Neuronal stem cell (in vitro differentiated cells): ENCODE measurements around the gene PPP2R5C.

Experiments
- DNase-seq: peaks from one replicate; pipeline ENCODE4 v3.0.0-alpha.2; 2013; ENCODE audit warnings: low spot score
- H2AFZ ChIP-seq: one replicate; pipeline ENCODE4 v1.6.1; 2013; ENCODE audit warnings: mild to moderate bottlenecking, low read length, inconsistent platforms
- H2AK5ac ChIP-seq: 2 replicates; pipeline ENCODE4 v1.6.1; 2013; ENCODE audit warnings: low read depth, mild to moderate bottlenecking, inconsistent platforms, low read length, moderate library complexity, mixed read lengths
- H2BK120ac ChIP-seq: 2 replicates; pipeline ENCODE4 v1.6.1; 2013; ENCODE audit warnings: low read depth, mild to moderate bottlenecking, inconsistent platforms, low read length, moderate library complexity, mixed read lengths
- H2BK12ac ChIP-seq: one replicate; pipeline ENCODE4 v1.6.1; 2013; ENCODE audit warnings: low read length, inconsistent platforms
- H2BK15ac ChIP-seq: 2 replicates; pipeline ENCODE4 v1.6.1; 2013; ENCODE audit warnings: mild to moderate bottlenecking, low read length, inconsistent platforms, mixed read lengths
- H2BK5ac ChIP-seq: one replicate; pipeline ENCODE4 v1.6.1; 2013; ENCODE audit warnings: inconsistent platforms, mild to moderate bottlenecking, low read length, moderate library complexity
- H3K14ac ChIP-seq: one replicate; pipeline ENCODE4 v1.6.1; 2013; ENCODE audit warnings: low read length, inconsistent platforms
- H3K18ac ChIP-seq: 2 replicates; pipeline ENCODE4 v1.6.1; 2013; ENCODE audit warnings: low read length, inconsistent platforms
- H3K23ac ChIP-seq: 2 replicates; pipeline ENCODE4 v1.6.1; 2013; ENCODE audit warnings: low read depth, mild to moderate bottlenecking, mixed read lengths, low read length, inconsistent platforms; ENCODE audit not compliant: poor library complexity
- H3K27ac ChIP-seq: replicated peaks from 3 replicates; pipeline ENCODE4 v1.5.1; 2013; ENCODE audit warnings: low read length, inconsistent platforms
- H3K27me3 ChIP-seq, 3 experiments: 2 replicates each; pipeline ENCODE4 v1.6.1; 2013; ENCODE audit warnings: low read length in 3 of 3, mild to moderate bottlenecking in 2 of 3, inconsistent platforms in 1 of 3, low read depth in 1 of 3, mixed read lengths in 1 of 3, moderate library complexity in 1 of 3; ENCODE audit not compliant: control insufficient read depth in 3 of 3, insufficient read depth in 3 of 3
- H3K36me3 ChIP-seq, 2 donors: replicated peaks in 1 of 2; 2 replicates each; pipeline ENCODE4 v1.6.1; 2013; ENCODE audit warnings: low read length in 2 of 2; ENCODE audit not compliant: control insufficient read depth in 2 of 2, insufficient read depth in 2 of 2
- H3K4ac ChIP-seq: 2 replicates; pipeline ENCODE4 v1.6.1; 2013; ENCODE audit warnings: inconsistent platforms, mild to moderate bottlenecking, low read length, moderate library complexity
- H3K4me1 ChIP-seq, 2 donors: 1 replicate in 1 of 2; 2 replicates in 1 of 2; pipeline ENCODE4 v1.6.1; 2013; ENCODE audit warnings: low read length in 2 of 2, low read depth in 1 of 2; ENCODE audit not compliant: control insufficient read depth in 2 of 2, insufficient read depth in 1 of 2
- H3K4me2 ChIP-seq: one replicate; pipeline ENCODE4 v1.6.1; 2013; ENCODE audit warnings: mild to moderate bottlenecking, low read length, inconsistent platforms; ENCODE audit not compliant: insufficient read depth, poor library complexity, severe bottlenecking
- H3K4me3 ChIP-seq, 2 donors: 2 replicates each; pipeline ENCODE4 v1.5.1; 2013; ENCODE audit warnings: low read length in 2 of 2, mild to moderate bottlenecking in 2 of 2, inconsistent platforms in 1 of 2, moderate library complexity in 1 of 2
- H3K79me1 ChIP-seq: one replicate; pipeline ENCODE4 v1.6.1; 2013; ENCODE audit warnings: low read depth, mild to moderate bottlenecking, inconsistent platforms, low read length, moderate library complexity
- H3K9ac ChIP-seq: one replicate; pipeline ENCODE4 v1.6.1; 2013; ENCODE audit warnings: mild to moderate bottlenecking, low read depth, low read length, inconsistent platforms; ENCODE audit not compliant: poor library complexity
- H3K9me3 ChIP-seq, 2 donors: replicated peaks in 1 of 2; 2 replicates each; pipeline versions ENCODE3 to v1.6.1; 2013; ENCODE audit warnings: low read length in 2 of 2, mild to moderate bottlenecking in 2 of 2, inconsistent platforms in 1 of 2, low read depth in 1 of 2, mixed read lengths in 1 of 2, moderate library complexity in 1 of 2; ENCODE audit not compliant: control insufficient read depth in 2 of 2, insufficient read depth in 1 of 2
- H4K8ac ChIP-seq: one replicate; pipeline ENCODE4 v1.6.1; 2013; ENCODE audit warnings: low read depth, mild to moderate bottlenecking, inconsistent platforms, low read length, moderate library complexity
- H4K91ac ChIP-seq: one replicate; pipeline ENCODE4 v1.6.1; 2013; ENCODE audit warnings: low read length, low read depth, mild to moderate bottlenecking, inconsistent platforms; ENCODE audit not compliant: poor library complexity
- WGBS, 2 donors: extraction: QIAGEN DNeasy Blood & Tissue Kit; methylation state at CpG; one replicate each; pipeline ENCODE4 v1.1.7; 2013; ENCODE audit warnings: missing lambda C conversion rate in 2 of 2, mixed read lengths in 1 of 2; ENCODE audit not compliant: insufficient read length in 2 of 2, insufficient replicate concordance in 1 of 2; ENCODE audit errors: extremely low coverage in 2 of 2; 5-methylcytosine and 5-hydroxymethylcytosine counted together

PPP2R5C gene

GRCh38 chr14:101908795-101909194 lies 147.3 kb downstream of the PPP2R5C start:
- H2BK12ac ChIP-seq = no peak overlapping the region
- no peak overlapping the region for H3K9ac ChIP-seq
- peaks cover 3% of the 10 kb centered on the region for H3K79me1 ChIP-seq
- no peak overlapping the region for H3K4ac ChIP-seq
- DNase-seq = no peak
- no peaks in the 10 kb centered on the region for H3K9me3 ChIP-seq
- no peak overlapping the region for H2BK5ac ChIP-seq
- no peak overlapping the region for H3K4me2 ChIP-seq
- no peaks in the 10 kb centered on the region for H3K4me1 ChIP-seq
- H3K18ac ChIP-seq = no peak overlapping the region
- no peak overlapping the region for H3K4me3 ChIP-seq
- no peak overlapping the region for H3K27ac ChIP-seq
- no peak overlapping the region for H3K14ac ChIP-seq
- no peak overlapping the region for H3K23ac ChIP-seq
- peaks cover 18 to 94% of the 10 kb centered on the region in 2 donors for H3K36me3 ChIP-seq
- H2AFZ ChIP-seq = no peak overlapping the region
- H4K8ac ChIP-seq = no peak overlapping the region
- H2AK5ac ChIP-seq = no peak overlapping the region
- H2BK120ac ChIP-seq = no peak overlapping the region
- 100% methylated on average over 1 of the region's 8 CpGs; no CpG with 5 or more reads in 1 of the 2 donors for WGBS, 2 donors
- H4K91ac ChIP-seq = no peak overlapping the region
- no peak overlapping the region for H2BK15ac ChIP-seq
- no peaks in the 10 kb centered on the region for H3K27me3 ChIP-seq

DNA sequence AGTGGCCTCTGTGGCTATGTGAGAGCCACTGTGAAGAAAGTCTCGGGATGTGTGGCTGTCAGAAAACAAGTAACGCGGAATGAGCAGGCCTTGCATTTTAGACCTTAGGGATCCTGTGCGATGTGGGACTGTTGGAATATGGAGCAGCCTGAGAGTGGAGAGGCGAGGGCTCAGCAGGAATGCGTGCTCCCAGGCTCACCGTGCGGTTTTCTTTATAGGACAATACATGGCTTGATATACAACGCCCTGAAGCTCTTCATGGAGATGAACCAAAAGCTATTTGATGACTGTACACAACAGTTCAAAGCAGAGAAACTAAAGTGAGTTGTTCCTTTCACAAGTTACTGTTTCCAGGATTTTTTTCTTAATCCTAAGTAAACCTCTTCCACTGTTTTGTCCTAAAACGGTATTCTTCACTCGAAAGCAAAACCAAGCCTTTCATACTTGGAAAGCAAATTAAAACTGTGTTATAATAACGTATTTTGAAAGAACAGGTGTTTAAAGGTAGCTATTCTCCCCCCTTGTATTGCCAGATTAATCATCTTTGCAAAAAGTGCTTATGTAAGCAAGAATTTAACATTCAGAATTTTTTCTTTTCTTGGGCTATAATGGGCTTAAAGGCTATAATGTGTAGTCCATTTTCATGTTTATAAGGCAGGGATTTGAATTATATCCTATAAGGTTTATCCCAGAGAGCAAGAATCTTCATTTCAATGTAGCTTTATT lies 148.0 kb downstream of the PPP2R5C start:
- no CpG with 5 or more reads among the region's 12 CpGs for WGBS, 2 donors
- H3K36me3 ChIP-seq = peaks cover 17 to 94% of the 10 kb centered on the region in 2 donors
- H4K91ac ChIP-seq = no peak overlapping the region

DNA sequence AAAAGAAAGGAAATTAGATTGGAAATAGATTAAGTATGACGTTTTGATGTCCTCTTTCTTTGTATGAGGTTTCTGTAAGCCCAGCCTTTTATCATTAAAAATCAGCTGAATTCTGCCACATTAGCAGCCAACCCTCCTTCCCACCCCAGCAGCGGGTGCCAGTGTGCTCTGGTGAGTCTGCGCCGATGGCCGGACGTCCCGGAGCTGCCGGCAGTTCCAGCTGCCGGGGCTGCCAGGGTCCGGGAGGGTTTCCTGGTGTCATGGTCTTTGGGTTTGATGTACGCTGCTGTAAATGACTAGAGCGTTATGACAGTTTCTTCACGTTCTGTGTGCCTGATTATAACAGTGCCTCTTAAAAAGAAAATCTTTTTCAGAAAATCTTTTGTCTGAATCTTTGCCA lies 151.3 kb downstream of the PPP2R5C start:
- Histone ChIP-seq H3K18ac (no peak overlapping the region), H3K9me3 (no peaks in the 10 kb centered on the region), H3K79me1 (no peaks in the 10 kb centered on the region), H2BK12ac (no peak overlapping the region), H3K9ac (no peak overlapping the region), H3K4me3 (no peak overlapping the region), H2AK5ac (no peak overlapping the region), H2BK15ac (no peak overlapping the region), H3K4me2 (no peak overlapping the region), H3K36me3 (peaks cover 6 to 73% of the 10 kb centered on the region in 2 donors), H2BK120ac (no peak overlapping the region), H3K27ac (no peak overlapping the region), H3K27me3 (no peaks in the 10 kb centered on the region), H3K4ac (no peak overlapping the region), H3K14ac (no peak overlapping the region), H4K8ac (no peak overlapping the region), H4K91ac (no peak overlapping the region), H2AFZ (no peak overlapping the region), H2BK5ac (no peak overlapping the region), H3K23ac (no peak overlapping the region), H3K4me1 (peaks cover 0 to 10% of the 10 kb centered on the region in 2 donors)
- WGBS, 2 donors = no CpG with 5 or more reads among the region's 13 CpGs
- no peak for DNase-seq

More for the DNA sequence above, 148.0 kb downstream of the PPP2R5C start:
- Histone ChIP-seq H2AK5ac (no peak overlapping the region), H2BK120ac (no peak overlapping the region), H4K8ac (no peak overlapping the region), H3K4me2 (no peak overlapping the region), H3K14ac (no peak overlapping the region), H2BK15ac (no peak overlapping the region), H3K4ac (no peak overlapping the region), H3K23ac (no peak overlapping the region), H3K79me1 (peaks cover under 1% of the 10 kb centered on the region), H3K18ac (no peak overlapping the region), H2AFZ (no peak overlapping the region), H2BK12ac (no peak overlapping the region), H3K4me1 (no peaks in the 10 kb centered on the region), H3K27me3 (no peaks in the 10 kb centered on the region), H3K9me3 (no peaks in the 10 kb centered on the region), H3K4me3 (no peak overlapping the region), H3K9ac (no peak overlapping the region), H3K27ac (no peak overlapping the region), H2BK5ac (no peak overlapping the region)
- DNase-seq = no peak

GRCh38 chr14:101914083-101914482 lies 152.6 kb downstream of the PPP2R5C start:
- Histone ChIP-seq H2BK120ac (no peak overlapping the region), H2AK5ac (no peak overlapping the region), H3K23ac (no peak overlapping the region), H3K36me3 (peaks cover 10 to 63% of the 10 kb centered on the region in 2 donors), H3K9ac (no peak overlapping the region), H3K4me3 (no peak overlapping the region), H3K9me3 (no peaks in the 10 kb centered on the region), H3K4me2 (no peak overlapping the region), H3K18ac (no peak overlapping the region), H2BK5ac (no peak overlapping the region), H2BK15ac (no peak overlapping the region), H2BK12ac (no peak overlapping the region), H3K14ac (no peak overlapping the region), H3K79me1 (no peaks in the 10 kb centered on the region), H4K8ac (no peak overlapping the region), H3K4ac (no peak overlapping the region), H3K4me1 (peaks cover 0 to 13% of the 10 kb centered on the region in 2 donors), H3K27me3 (no peaks in the 10 kb centered on the region), H4K91ac (no peak overlapping the region), H2AFZ (no peak overlapping the region), H3K27ac (no peak overlapping the region)
- WGBS, 2 donors = no CpG with 5 or more reads among the region's 8 CpGs
- no peak for DNase-seq
